Liver (tissue), 9 donors: ENCODE data around the gene SOX11. TPM values are rescaled to one million over a fixed set of nuclear protein-coding genes. Genes with fewer than 3 reads are reported as not detected.
A peak's percentile ranks its signal among the peaks of the same experiment; 100 is the strongest.

Experiments used
- DNase-seq: peaks from one replicate; pipeline ENCODE4 v3.0.0-alpha.2; 2017; ENCODE audit warnings: low spot score
- H3K27ac ChIP-seq, 2 donors: one replicate each; pipeline ENCODE4 v1.7.0; 2013; ENCODE audit warnings: inconsistent platforms in 2 of 2, low read length in 2 of 2, control low read depth in 1 of 2, low read depth in 1 of 2, mild to moderate bottlenecking in 1 of 2
- H3K27me3 ChIP-seq, 4 donors: one replicate each; pipeline versions ENCODE4 v1.6.1 to v1.7.0; 2013; ENCODE audit warnings: low read length in 3 of 4, inconsistent platforms in 1 of 4, mild to moderate bottlenecking in 1 of 4, moderate library complexity in 1 of 4; ENCODE audit not compliant: control insufficient read depth in 4 of 4, insufficient read depth in 4 of 4
- H3K36me3 ChIP-seq, 4 donors: one replicate each; pipeline versions ENCODE4 v1.6.1 to v1.7.0; 2013; ENCODE audit warnings: low read length in 3 of 4, mild to moderate bottlenecking in 3 of 4, low read depth in 1 of 4, moderate library complexity in 1 of 4; ENCODE audit not compliant: control insufficient read depth in 4 of 4, insufficient read depth in 3 of 4
- H3K4me1 ChIP-seq, 4 donors: one replicate each; pipeline versions ENCODE4 v1.6.1 to v1.7.0; 2013; ENCODE audit warnings: low read length in 3 of 4, mild to moderate bottlenecking in 3 of 4, moderate library complexity in 1 of 4; ENCODE audit not compliant: control insufficient read depth in 4 of 4, insufficient read depth in 4 of 4
- H3K4me3 ChIP-seq, 3 donors: one replicate each; pipeline versions ENCODE4 v1.6.1 to v1.7.0; 2013; ENCODE audit warnings: low read length in 3 of 3, control low read depth in 1 of 3, low read depth in 1 of 3, mild to moderate bottlenecking in 1 of 3
- H3K9ac ChIP-seq, 2 donors: one replicate each; pipeline ENCODE4 v1.7.0; 2013; ENCODE audit warnings: low read length in 2 of 2, mild to moderate bottlenecking in 2 of 2, moderate library complexity in 2 of 2, control low read depth in 1 of 2, low read depth in 1 of 2
- H3K9me3 ChIP-seq, 4 donors: one replicate each; pipeline versions ENCODE4 v1.6.1 to v1.7.0; 2013; ENCODE audit warnings: low read length in 3 of 4; ENCODE audit not compliant: control insufficient read depth in 4 of 4
- ATF3 ChIP-seq: IDR thresholded peaks from 2 replicates; pipeline ENCODE4 v1.6.1; 2016; ENCODE audit warnings: antibody characterized with exemption
- CTCF ChIP-seq: fragments of 150-350 bp; IDR thresholded peaks from 2 replicates; pipeline ENCODE4 v1.5.1; 2017; ENCODE audit warnings: improper control_type of control experiment, low read depth, low read length; ENCODE audit not compliant: missing input control
- EGR1 ChIP-seq, 2 donors: IDR thresholded peaks; 2 replicates each; pipeline ENCODE4 v1.6.1; 2016 to 2018; ENCODE audit warnings: antibody characterized with exemption in 2 of 2, low read depth in 2 of 2
- FOXA1 ChIP-seq: IDR thresholded peaks from 2 replicates; pipeline ENCODE4 v1.6.1; 2016; ENCODE audit warnings: antibody characterized with exemption
- FOXA2 ChIP-seq: IDR thresholded peaks from 2 replicates; pipeline ENCODE4 v1.6.1; 2016; ENCODE audit warnings: antibody characterized with exemption
- GABPA ChIP-seq, 2 donors: IDR thresholded peaks in 1 of 2; conservative IDR thresholded peaks in 1 of 2; 2 replicates each; pipeline ENCODE4 v1.6.1; 2016; ENCODE audit warnings: antibody characterized with exemption in 2 of 2, mild to moderate bottlenecking in 1 of 2, moderate library complexity in 1 of 2
- HNF4G ChIP-seq: IDR thresholded peaks from 2 replicates; pipeline ENCODE4 v1.6.1; 2016; ENCODE audit warnings: antibody characterized with exemption
- JUND ChIP-seq, 2 donors: IDR thresholded peaks; 2 replicates each; pipeline ENCODE4 v1.6.1; 2016; ENCODE audit warnings: antibody characterized with exemption in 2 of 2
- MAX ChIP-seq: IDR thresholded peaks from 2 replicates; pipeline ENCODE4 v1.6.1; 2016; ENCODE audit warnings: antibody characterized with exemption
- NR2F2 ChIP-seq: IDR thresholded peaks from 2 replicates; pipeline ENCODE4 v1.6.1; 2016; ENCODE audit warnings: antibody characterized with exemption
- RAD21 ChIP-seq, 2 donors: IDR thresholded peaks; 2 replicates each; pipeline ENCODE4 v1.6.1; 2016; ENCODE audit warnings: antibody characterized with exemption in 2 of 2, mild to moderate bottlenecking in 2 of 2
- REST ChIP-seq: IDR thresholded peaks from 2 replicates; pipeline ENCODE4 v1.6.1; 2016; ENCODE audit warnings: antibody characterized with exemption, mild to moderate bottlenecking
- RXRA ChIP-seq, 2 donors: IDR thresholded peaks; 2 replicates each; pipeline ENCODE4 v1.6.1; 2017 to 2018; ENCODE audit warnings: antibody characterized with exemption in 2 of 2, mild to moderate bottlenecking in 1 of 2
- SP1 ChIP-seq: IDR thresholded peaks from 2 replicates; pipeline ENCODE4 v1.6.1; 2018; ENCODE audit warnings: antibody characterized with exemption, mild to moderate bottlenecking
- YY1 ChIP-seq: IDR thresholded peaks from 2 replicates; pipeline ENCODE4 v1.6.1; 2016; ENCODE audit warnings: antibody characterized with exemption, mild to moderate bottlenecking
- ZBTB33 ChIP-seq: IDR thresholded peaks from 2 replicates; pipeline ENCODE4 v1.6.1; 2016; ENCODE audit warnings: antibody characterized with exemption
- WGBS: extraction: QIAGEN DNeasy Blood & Tissue Kit; methylation state at CpG from one replicate; pipeline ENCODE4 v1.1.7; 2013; 5-methylcytosine and 5-hydroxymethylcytosine counted together
- polyA plus RNA-seq, 2 donors: library from polyadenylated mRNA; stranded (reverse) in 1 of 2; unstranded in 1 of 2; fragments of 200-250 nt in 1 of 2; fragments of >200 nt in 1 of 2; fragmentation: Nextera tagmentation in 1 of 2; extraction: Ambion mirVana in 1 of 2; gene quantifications; one replicate each; pipeline versions ENCODE4 v1.2.1 to v1.2.3, GENCODE V29; 2013 to 2015
- total RNA-seq, 2 donors: library from RNA; depleted of rRNA; stranded (reverse); fragments of >200 nt; gene quantifications; one replicate each; pipeline ENCODE4 v1.2.3, GENCODE V29; 2014
- donor health status: healthy.
- donor health status: healthy.
- donor health status: healthy.
- donor health status: healthy.
- donor health status: healthy.

SOX11 gene
- total and polyA plus RNA-seq, 4 donors = 0.09 TPM; not detected in 3

- Histone ChIP-seq H3K4me1 (peaks cover 4 to 33% (median 11%) of the 10 kb centered on the region in 4 donors), H3K4me3 (peak overlapping the region in 1 of 3 donors; percentile 31), H3K27ac (no peak overlapping the region), H3K27me3 (peaks cover 3 to 42% (median 5%) of the 10 kb centered on the region in 4 donors), H3K9me3 (no peaks in the 10 kb centered on the region), H3K9ac (no peak overlapping the region), H3K36me3 (no peaks in the 10 kb centered on the region)
- DNase-seq = no peak
- TF ChIP-seq FOXA2 (no peak), FOXA1 (no peak), GABPA (IDR thresholded peaks at IDR 0.05 in 1 of 2, conservative IDR thresholded peaks at IDR 0.05 in 1 of 2) (no peak), RXRA (IDR thresholded peaks at IDR 0.05) (no peak), JUND (IDR thresholded peaks at IDR 0.05) (no peak), RAD21 (IDR thresholded peaks at IDR 0.05) (no peak), EGR1 (IDR thresholded peaks at IDR 0.05; ENCODE audit: low read depth in 2 of 2) (no peak), REST (no peak), MAX (no peak), SP1 (no peak), ATF3 (no peak), CTCF (no peak), YY1 (no peak), ZBTB33 (no peak), NR2F2 (no peak), HNF4G (no peak)
- 4% methylated on average over 49 of the region's 49 CpGs for WGBS
Measured at GRCh38 chr2:5695654-5696403, 3.6 kb downstream of the SOX11 start.
